ENCODE data around the gene DEPDC5.

DEPDC5 gene

DNA sequence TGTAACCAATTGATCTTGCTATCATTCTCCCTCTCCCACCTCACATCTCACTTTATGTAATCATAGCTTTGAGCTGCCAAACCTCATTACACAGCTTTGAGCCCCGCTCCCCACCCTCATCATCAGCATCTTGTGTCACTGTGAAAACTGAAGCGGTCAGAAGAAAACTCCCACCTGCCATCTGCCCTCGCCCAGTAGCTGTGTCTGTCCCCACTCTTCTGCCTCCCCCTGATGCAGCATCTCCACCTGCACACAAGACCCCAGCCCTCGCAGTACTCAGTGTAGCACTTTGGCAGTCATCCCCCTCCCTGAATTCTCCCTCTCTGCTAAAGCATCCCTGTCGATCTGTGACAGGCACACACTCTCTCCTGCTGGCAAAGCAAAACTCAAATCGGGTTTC is 130.2 kb downstream of the DEPDC5 start:
- in situ Hi-C loops (cut with HindIII; ENCODE audit: low sequenced_read_pairs): no loop called here

DNA sequence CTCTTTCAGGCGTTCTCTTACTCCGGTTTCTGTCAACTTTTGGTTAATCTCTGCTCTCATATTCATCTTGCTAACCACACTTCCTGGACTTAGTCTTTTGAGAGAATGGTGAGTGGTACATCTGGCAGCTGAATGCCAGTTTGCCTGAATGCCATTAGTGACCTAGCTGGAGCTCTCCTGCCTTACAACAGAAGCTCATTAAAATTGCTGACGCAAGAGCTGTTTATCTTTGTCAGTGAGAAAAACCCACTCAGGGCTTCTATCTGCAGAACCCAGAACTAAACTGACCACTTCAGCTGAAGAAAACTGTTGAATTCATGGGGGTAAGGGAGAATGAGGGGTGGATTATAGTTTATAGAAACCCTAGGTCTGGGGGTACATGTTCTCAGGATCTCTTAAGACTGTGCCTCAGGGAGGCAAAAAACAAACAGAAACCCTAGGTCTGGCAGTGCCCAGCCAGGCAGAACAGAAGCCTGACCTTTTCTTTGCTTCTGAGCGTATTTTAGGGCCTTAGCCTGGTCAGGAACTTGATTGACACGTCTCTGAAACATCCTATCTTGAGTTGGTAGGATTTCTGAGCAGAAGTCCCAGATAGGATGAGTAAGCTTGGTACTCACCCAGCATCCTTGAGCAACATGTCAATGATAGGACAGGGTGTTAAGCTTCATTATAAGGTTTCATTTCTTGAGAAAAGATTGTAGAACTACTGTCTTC is 137.7 kb downstream of the DEPDC5 start:
- in situ Hi-C loops (cut with HindIII; ENCODE audit: low sequenced_read_pairs): loop anchor here (10.0 kb wide), 1 partner anchor 57 kb away; no protein-coding TSS in a partner anchor

DNA sequence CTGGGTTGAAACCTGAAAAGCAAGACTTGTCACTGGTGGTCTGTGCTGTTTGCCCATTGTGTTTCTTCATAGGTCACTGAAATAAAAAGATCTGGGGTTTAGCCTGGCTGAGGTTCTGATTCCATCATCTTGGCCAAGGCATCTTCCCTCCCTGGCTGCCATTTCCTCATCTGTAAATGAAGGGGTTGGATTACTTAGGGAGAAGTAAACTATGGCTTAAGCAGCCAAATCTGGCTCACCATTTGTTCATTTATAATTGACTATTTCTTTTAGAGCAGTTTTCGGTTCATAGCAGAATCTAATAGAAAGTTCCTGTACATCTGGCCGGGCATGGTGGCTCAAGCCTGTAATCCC is 138.2 kb downstream of the DEPDC5 start:
- in situ Hi-C loops (cut with HindIII; ENCODE audit: low sequenced_read_pairs): loop anchor here (10.0 kb wide), 1 partner anchor 57 kb away; no protein-coding TSS in a partner anchor

DNA sequence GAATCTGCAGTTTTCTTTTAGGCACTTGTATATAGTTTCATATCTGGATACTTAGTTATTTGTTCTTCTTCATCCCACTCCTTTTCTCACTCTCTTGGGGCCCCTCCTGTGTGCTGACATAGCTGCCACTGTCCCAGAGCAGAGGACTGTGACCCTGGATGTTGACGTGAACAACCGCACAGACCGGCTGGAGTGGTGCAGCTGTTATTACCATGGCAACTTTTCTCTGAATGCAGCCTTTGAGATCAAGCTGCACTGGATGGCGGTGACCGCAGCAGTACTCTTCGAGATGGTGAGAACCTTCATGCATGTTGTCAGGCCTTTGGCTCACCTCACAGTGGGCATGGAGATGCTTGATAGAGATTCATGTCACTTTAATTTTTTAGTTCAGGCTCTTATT is 139.6 kb downstream of the DEPDC5 start:
- in situ Hi-C loops (cut with HindIII; ENCODE audit: low sequenced_read_pairs): loop anchor here (10.0 kb wide), 1 partner anchor 59 kb away; no protein-coding TSS in a partner anchor

DNA sequence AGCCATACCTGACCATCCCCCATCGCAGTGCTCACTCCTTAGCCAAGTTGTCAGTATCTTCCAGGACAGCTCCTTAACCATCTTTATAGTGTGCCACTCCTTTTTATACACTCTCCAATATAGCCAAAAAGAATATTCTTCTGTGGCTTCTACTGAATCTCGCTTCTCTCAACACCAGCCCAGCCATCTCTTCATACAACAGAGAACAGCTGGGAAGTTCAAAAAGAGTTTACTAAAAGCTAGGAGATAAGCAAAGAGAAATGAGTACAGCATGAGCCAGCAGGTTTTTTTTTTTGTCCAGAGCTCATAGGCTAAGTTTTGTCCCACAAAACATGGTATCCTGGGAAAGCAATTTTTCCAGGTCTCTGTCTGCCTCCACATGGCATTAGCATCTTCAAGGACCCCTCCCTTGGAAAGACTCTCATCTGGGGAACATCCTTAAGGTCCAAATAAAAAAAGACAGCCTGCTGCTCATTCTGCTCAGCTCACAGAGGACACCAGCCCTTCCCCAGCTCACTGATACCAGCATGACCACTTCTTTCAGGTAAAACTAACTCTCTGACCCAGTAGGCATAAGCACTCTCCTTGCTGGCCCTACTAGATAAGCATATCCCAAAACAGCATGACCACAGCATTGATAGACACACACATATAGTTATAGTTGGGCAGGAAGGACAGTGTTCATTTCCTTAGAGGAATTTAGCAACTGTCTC is 141.7 kb downstream of the DEPDC5 start:
- in situ Hi-C loops (cut with HindIII; ENCODE audit: low sequenced_read_pairs): loop anchor here (10.0 kb wide), 1 partner anchor 61 kb away; no protein-coding TSS in a partner anchor

DNA sequence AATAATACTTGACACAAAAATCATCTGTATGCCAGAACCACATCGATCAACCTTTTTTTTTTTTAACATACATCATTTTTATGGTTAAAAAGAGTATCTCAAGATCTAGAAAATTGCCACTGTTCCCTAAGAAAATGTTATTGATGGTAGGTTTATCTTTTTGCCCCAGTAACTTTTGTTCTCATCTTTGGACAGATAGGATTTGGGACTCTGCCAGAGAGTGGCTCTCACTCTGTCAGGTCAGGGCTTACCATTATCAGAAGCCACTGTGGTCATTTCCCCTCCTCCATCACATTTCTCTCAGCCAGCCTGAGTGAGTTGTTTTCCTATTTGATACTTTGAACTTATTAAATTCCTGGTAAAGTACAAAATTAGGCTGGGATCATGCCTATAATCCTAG is 142.7 kb downstream of the DEPDC5 start:
- in situ Hi-C loops (cut with HindIII; ENCODE audit: low sequenced_read_pairs): loop anchor here (10.0 kb wide), 1 partner anchor 62 kb away; no protein-coding TSS in a partner anchor

DNA sequence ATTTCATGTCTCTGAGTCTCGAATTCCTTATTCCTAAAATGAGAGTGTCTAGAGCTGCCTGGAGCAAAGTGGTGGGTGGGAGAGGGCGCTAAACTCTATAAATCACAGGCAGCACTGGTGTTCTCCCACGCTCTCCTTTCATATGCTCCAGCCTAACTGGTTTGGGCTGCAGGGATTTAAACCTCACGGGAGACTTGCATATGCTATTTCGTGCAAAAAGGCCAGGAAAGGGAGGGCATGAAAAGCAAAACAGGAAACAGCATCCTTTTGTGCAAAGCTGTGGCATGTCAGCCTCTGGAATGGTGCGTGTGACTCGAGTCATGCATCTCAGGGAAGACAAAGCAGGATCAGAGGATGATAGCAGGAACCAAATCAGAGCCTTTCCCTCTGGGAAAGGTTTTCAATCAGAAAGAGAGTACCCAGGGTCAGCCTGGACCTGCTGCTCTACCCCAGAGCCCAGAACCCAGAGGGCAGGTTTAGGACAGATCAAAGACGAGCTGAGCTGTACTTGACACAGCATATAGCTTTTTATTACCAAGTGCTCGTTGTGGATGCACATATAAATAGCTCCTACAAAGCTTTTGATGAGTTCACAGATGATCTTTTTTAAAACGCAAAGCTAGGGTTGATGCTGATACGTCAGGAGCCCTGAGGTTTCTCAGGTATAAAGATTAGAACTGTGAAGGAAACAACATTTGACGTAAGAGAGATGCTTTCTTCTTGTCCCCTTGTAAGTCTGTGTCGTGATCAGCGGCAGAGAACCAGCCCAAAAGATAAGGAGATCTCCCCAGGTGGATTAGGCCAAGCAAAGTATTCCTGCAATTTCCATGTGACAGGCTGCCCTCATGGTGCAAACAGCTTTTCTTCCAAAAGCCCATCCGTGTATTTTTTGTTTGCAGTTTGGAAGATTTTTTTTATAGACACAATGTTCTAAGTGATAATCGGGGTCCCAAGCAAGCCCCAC is 144.3 kb downstream of the DEPDC5 start:
- in situ Hi-C loops (cut with HindIII; ENCODE audit: low sequenced_read_pairs): loop anchor here (10.0 kb wide), 1 partner anchor 63 kb away; no protein-coding TSS in a partner anchor

DNA sequence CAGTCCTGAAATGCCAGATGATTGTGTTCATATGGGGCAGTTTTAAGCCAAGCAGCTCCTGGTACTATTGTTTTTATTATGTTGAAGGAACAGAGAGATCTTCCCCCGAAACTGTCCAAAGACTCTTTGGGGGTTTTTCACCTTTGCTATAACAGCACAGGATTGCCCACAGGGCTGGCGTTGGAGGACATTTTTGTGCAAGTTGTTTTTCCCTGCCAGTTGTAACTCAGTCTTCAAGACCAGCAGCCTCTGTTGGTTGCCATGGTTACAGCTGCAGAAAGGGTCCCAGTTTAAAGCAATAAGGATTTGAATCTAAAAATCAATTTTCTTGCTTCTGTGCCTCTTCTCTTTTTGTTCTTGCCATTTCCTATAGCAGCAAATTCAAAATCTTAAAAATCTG is 145.1 kb downstream of the DEPDC5 start:
- in situ Hi-C loops (cut with HindIII; ENCODE audit: low sequenced_read_pairs): loop anchor here (10.0 kb wide), 1 partner anchor 64 kb away; no protein-coding TSS in a partner anchor

DNA sequence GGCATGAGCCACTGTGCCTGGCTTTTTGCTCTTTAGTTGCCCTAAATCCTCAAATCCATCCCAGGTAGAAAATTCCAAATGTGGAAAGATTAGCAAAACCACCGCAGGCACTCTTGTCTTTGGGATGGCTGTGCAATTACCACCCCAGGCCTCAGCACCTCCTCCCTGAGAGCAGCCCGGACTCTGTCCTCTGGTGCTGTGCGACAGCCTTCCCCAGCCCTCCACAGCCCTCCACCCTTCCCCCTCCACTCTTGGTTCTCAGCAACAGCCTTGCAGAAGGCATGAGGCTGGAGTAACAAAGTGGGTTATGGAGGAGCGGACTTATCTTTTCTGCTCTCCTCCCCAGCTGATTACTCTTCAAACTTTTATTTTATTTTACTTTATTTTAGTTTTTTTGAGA is 145.8 kb downstream of the DEPDC5 start:
- in situ Hi-C loops (cut with HindIII; ENCODE audit: low sequenced_read_pairs): loop anchor here (10.0 kb wide), 1 partner anchor 65 kb away; no protein-coding TSS in a partner anchor

DNA sequence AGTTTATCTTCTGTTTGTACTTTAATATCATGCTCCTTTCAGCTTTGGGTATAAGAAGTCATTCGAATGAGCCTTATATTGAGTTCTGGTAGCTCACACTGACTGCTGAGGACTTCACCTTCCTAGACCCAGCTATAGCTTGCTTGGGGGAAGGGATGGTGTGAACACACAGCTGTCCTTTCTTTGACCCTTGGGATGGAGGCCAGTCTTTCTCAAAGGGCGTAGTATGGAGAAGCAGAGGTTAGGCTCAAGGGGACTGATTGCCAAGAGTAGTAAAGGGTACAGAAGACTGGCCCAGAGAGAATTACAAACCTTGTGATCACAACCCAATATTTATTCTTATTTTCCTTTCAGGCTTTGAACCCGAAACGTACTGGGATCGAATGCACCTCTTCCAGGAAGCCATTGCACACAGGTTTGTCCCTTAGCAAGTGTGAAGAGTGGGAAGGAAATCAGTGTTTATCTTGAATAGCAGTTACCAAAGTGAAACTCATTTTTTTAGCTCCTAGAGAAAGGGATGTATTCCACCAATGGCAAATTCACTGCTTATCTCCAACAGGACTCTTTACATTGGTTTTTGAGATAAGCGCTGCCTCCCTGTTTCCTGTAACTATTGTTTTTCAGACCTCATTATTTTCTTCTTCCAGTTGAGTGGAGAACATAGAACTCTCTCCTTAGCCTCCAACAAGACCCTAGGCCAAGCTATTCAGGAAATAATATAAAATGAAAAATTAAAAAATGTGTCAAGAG is 147.7 kb downstream of the DEPDC5 start:
- in situ Hi-C loops (cut with HindIII; ENCODE audit: low sequenced_read_pairs): no loop called here

DNA sequence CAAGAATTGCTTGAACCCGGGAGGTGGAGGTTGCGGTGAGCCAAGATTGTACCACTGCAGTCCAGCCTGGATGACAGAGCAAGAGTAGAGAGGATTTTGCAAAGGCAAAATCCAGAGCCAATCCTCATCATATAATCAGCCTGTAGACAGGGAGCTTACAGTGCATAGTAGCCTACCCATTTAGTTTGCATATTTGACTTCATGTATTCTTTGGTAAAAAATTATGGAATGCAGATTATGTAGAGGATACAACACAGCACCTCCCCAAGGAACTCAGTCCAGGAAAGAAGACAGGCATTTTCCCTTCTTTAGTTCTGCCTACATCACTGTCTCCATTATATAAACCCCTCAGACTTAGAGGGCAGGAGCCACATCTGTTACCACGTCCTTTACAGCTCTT is 150.8 kb downstream of the DEPDC5 start:
- in situ Hi-C loops (cut with HindIII; ENCODE audit: low sequenced_read_pairs): no loop called here

DNA sequence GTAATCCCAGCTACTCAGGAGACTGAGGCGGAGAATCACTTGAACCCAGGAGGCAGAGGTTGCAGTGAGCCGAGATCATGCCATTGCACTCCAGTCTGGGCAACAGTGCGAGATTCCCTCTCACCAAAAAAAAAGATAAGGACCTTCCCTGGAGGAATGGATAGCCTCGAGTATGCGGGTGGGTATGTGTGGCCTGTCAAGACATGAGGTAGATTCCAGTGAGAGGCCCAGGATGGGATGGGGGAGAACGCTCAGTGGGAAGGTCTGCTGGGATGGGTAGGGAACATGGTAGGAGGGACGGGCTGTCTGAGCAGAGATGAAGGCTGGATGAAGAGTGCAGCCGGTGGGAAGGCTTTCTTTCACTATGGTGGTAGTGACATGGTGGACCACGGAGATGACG is 151.5 kb downstream of the DEPDC5 start:
- in situ Hi-C loops (cut with HindIII; ENCODE audit: low sequenced_read_pairs): no loop called here

DNA sequence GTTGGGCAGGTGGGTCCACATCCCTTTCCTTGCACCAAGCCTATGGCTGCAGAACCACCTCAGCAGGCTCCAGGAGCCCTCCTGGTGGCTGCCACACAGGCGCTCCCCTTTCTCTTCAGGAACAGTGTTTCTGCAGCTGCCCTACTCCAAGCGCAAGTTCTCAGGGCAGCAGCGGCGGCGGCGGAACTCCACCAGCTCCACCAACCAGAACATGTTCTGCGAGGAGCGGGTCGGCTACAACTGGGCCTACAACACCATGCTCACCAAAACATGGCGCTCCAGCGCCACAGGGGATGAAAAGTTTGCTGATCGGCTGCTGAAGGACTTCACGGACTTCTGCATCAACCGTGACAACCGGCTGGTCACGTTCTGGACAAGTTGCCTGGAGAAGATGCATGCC is 152.3 kb downstream of the DEPDC5 start:
- in situ Hi-C loops (cut with HindIII; ENCODE audit: low sequenced_read_pairs): no loop called here

DNA sequence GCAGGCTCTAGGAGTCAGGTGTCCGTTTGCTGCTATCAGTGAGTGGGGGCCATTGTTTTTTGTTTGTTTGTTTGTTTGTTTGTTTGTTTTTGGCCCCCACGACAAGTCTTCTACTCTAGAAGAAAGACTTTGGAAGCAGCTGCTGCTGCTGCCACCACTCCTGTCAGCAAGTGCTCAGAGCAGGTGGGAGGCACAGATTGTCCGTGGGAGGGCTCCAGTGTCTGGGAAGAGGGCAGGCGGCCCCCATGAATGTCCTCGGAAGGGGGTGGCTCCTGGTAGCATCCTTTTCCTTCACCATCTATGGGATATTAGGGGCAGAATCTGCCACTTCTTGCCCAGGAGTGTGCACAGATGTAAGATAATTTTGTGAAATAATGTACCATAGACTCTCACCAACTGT is 152.8 kb downstream of the DEPDC5 start:
- in situ Hi-C loops (cut with HindIII; ENCODE audit: low sequenced_read_pairs): no loop called here

DNA sequence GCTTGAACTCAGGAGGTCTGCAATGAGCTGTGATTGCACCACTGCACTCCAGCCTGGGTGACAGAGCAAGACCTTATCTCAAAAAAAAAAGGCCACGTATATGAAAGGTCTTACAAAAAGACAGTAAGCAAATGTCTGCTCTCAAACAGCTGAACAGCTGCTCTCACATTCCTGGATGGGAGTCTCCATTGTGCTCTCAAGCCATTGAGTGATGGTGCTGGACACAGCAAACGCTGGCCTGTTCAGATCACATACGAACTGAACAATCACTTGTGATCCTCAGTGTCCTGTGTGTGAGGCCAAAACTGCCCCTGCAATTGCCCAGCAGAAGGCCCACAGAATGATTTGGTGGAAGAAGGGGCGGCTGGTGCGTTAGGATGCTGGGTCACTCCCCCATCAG is 156.2 kb downstream of the DEPDC5 start:
- in situ Hi-C loops (cut with HindIII; ENCODE audit: low sequenced_read_pairs): no loop called here

DNA sequence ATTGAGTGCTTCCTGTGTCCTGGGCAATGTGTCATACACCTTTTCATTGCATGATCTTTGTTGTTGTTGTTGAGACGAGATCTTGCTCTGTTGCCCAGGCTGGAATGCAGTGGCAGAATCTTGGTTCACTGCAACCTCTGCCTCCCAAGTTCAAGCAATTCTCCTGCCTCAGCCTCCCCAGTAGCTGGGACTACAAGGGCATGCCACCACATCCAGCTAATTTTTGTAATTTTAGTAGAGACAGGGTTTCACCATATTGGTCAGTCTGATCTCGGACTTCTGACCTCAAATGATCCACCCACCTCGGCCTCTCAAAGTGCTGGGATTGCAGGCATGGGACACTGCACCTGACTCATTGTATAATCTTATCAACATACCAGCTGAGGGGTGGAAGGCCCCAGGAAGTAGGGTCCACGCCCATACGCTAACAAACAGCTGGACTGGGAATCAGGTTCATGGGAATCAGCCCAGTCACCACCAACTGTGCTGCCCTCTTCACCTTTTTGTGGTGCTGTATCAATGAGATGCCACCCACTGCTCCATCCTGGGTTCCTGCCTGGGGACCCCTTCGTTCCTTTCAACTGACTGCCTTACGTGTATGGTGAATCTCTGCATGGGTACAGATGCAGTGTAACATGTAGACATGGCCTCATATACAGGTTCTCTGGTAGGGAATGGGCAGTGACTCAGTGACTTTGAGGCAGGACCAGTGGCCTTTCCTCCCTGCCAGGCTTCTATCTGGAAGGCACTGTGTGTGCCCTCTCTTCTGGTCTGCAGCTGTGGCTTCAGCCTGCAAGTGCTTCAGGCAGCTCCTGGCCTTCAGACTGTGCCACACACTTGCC is 158.0 kb downstream of the DEPDC5 start:
- in situ Hi-C loops (cut with HindIII; ENCODE audit: low sequenced_read_pairs): no loop called here

DNA sequence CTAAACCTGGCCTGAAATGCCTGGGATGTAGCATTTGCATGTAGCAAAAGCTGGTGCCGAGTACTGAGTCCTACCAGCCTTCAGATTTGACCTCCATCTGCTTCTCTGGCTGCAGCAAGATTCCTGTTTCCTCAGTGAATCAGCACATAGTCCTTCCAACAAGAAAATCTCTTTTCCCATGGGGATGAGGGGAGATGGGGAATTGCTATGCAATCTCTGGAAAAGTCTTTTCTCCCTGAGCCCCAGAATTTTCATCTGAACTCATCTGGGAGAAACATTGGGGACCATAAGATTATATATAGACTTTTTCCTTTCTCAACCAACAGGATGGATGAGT is 158.6 kb downstream of the DEPDC5 start:
- in situ Hi-C loops (cut with HindIII; ENCODE audit: low sequenced_read_pairs): no loop called here

DNA sequence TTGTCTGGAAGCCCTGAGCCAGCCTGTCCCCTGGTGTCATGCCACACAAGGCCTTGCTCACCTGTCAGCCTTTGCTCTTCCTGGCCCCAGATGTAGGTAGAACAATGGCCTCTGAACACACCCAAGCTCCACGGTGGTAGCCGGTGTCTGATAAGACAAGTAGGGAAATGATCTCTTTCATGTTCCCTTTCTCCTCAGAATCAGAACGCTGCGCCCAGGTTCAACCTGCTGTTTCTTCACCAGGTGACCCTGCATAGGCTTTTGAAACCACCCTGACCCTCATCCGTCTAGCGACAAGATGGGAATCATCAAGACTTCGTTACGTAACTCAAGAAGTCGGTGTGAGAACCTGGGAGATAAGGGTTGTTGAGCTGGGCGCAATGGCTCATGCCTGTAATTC is 161.8 kb downstream of the DEPDC5 start:
- in situ Hi-C loops (cut with HindIII; ENCODE audit: low sequenced_read_pairs): no loop called here

DNA sequence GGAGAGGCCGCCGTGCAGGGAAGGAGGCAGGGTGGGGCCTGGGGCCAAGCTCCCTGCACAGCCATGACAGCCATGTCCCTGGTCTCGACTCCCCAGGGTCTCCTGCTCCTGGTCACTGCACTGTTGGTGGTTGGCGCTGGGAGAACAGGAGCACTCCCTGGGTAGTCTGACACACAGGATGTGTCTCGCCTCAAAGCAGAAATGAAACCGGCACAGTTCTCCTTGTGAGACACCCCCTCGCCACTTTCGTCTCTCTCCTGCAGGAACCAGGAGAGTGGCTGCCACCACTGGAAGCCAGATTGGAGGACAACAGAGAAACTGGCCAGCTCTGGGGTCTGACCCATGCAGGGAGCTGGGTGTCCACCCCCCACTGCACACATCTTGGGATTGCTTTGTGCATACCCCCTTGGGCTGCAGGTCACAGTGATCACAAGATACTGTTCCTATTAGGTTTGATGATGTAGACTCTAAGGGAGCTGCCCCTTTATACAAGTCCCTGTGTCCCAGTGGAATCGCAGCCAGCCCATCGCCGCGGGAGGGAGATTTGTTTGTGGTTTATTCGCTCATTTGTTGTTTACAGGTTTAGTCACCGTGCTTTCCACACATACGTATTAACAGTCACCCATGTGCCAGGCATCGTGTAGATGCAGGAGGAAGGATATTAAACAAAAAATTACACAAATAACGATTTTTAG is 163.6 kb downstream of the DEPDC5 start:
- in situ Hi-C loops (cut with HindIII; ENCODE audit: low sequenced_read_pairs): no loop called here

Data from endothelial cell of hepatic sinusoid (primary cell).